IgD-negative memory B cell (primary cell): Measurements from ENCODE around the gene NCOA3. TPM values are rescaled to one million over a fixed set of nuclear protein-coding genes. Genes with fewer than 3 reads are reported as not detected.

Experiments
- H3K27ac Mint-ChIP-seq, 3 donors: one replicate each; pipeline ENCODE4 v1.8.0; 2020 to 2022; ENCODE audit warnings: mild to moderate bottlenecking in 3 of 3, mixed read lengths in 3 of 3, moderate library complexity in 1 of 3
- H3K27me3 Mint-ChIP-seq: one replicate; pipeline ENCODE4 v1.8.0; 2021; ENCODE audit warnings: mixed read lengths
- H3K36me3 Mint-ChIP-seq: one replicate; pipeline ENCODE4 v1.8.0; 2020; ENCODE audit warnings: mild to moderate bottlenecking, mixed read lengths
- H3K4me1 Mint-ChIP-seq, 3 donors: one replicate each; pipeline ENCODE4 v1.8.0; 2020 to 2022; ENCODE audit warnings: mixed read lengths in 3 of 3, mild to moderate bottlenecking in 1 of 3
- H3K4me3 Mint-ChIP-seq, 4 donors: one replicate each; pipeline ENCODE4 v1.8.0; 2020 to 2022; ENCODE audit warnings: mild to moderate bottlenecking in 4 of 4, mixed read lengths in 4 of 4, moderate library complexity in 3 of 4
- H3K9me3 Mint-ChIP-seq, 3 donors: one replicate each; pipeline ENCODE4 v1.8.0; 2020 to 2021; ENCODE audit warnings: mixed read lengths in 3 of 3, mild to moderate bottlenecking in 1 of 3
- polyA plus RNA-seq: library from polyadenylated mRNA; unstranded; fragments of 300-500 nt; fragmentation: Illumina TruSeq; gene quantifications from one replicate; pipeline ENCODE4 v1.2.3, GENCODE V29; 2021

Gene NCOA3
- polyA plus RNA-seq, 1 donor from 2014 or later, result 64.7 TPM

DNA sequence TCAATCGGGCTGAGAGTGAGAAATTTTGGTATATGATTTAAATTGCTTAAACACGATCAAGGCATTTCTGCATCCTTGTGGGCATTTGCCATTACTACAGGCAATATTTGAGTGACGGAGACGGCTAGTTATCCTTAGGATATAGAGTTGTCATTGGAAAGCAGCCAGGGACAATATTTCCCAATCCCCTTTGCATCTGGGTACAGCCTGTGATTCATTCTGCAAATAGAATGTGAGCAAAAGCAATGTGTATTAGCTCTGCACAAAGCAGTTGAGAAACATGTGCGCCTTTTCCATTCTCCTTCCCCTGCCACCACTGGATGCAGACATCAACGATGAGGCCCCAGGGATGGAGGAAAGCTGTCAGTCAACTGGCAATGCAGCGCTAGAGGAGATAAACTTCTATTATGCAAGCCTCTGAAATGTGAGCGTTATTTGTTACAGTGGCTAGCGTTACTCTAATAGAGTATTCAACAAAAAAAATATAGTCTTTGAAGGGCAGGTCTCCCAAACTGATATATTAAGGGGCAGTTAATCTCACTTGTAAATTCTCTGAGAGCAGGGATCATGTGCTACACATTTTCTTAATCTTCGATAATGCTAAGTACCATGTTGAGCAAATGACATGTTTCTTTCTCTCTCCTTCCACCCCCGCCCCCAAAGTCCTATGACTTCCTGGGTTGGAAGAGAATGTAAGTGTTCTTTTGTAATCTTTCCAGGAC lies 37.1 kb upstream of the NCOA3 start:
- peak overlapping the region in 1 of 3 donors; percentile 34 for H3K27ac Mint-ChIP-seq
- no peaks in the 10 kb centered on the region for H3K36me3 Mint-ChIP-seq
- H3K9me3 Mint-ChIP-seq, result no peaks in the 10 kb centered on the region
- peaks cover 17 to 24% (median 22%) of the 10 kb centered on the region in 3 donors for H3K4me1 Mint-ChIP-seq
- no peaks in the 10 kb centered on the region for H3K27me3 Mint-ChIP-seq
- H3K4me3 Mint-ChIP-seq, result no peak overlapping the region

DNA sequence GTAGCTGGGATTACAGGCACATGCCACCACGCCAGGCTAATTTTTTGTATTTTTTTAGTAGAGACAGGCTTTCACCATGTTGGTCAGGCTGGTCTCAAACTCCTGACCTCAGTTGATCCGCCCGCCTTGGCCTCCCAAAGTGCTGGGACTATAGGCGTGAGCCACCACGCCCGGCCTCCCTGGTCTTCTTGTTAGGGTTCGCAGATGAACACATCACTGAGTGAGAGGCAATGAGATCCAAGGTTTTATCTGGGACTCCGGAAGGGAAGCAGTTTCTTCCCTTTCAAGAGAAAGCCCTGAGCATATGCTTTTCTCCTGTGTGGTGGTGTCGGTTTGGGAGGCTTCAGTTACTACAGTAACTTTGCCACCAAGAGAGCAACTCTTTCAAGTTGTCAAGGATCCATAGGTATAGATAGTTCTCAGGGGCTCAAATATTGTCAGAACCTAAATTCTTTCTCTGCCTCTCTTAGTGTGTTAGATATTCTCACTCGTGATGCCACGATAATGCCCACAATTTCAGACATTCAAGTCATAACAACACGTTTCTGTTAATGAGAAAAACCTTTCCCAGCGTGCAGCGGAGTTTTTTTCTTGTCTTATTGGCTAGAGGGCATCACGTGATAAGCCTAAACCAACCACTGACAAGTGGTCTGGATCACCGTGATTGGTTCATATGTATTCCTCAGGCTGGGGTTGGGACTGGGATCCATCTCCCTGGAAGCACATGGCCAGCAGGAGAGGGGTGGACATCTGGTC lies 36.2 kb upstream of the NCOA3 start:
- Mint-ChIP-seq H3K27ac (peak overlapping the region in 1 of 3 donors; percentile 66), H3K9me3 (no peaks in the 10 kb centered on the region), H3K36me3 (no peaks in the 10 kb centered on the region), H3K4me3 (no peak overlapping the region), H3K27me3 (no peaks in the 10 kb centered on the region), H3K4me1 (peaks cover 19 to 27% (median 25%) of the 10 kb centered on the region in 3 donors)

DNA sequence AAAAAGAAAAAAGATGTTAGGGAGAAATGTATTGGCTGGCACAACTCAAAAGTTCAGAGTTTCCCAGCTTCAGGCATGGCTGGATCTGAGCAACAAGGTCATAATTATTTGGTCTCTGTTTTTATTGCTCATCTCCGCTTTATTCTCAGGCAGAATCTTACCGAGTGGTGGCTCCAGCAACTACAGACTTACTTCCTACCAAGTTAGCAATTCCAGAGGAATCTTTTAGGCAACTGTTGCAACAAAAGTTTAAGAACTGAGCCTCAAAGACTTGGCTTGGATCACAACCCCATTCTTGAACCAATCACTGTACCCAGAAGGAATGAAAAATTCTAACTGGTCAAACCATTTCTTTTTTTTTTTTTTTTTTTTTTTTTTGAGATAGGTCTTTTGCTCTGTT lies 35.5 kb upstream of the NCOA3 start:
- Mint-ChIP-seq H3K27ac (peak overlapping the region; percentile 66 to 77 (median 74)), H3K4me1 (peaks cover 19 to 27% (median 27%) of the 10 kb centered on the region in 3 donors), H3K9me3 (no peaks in the 10 kb centered on the region), H3K36me3 (no peaks in the 10 kb centered on the region), H3K4me3 (no peak overlapping the region), H3K27me3 (no peaks in the 10 kb centered on the region)

DNA sequence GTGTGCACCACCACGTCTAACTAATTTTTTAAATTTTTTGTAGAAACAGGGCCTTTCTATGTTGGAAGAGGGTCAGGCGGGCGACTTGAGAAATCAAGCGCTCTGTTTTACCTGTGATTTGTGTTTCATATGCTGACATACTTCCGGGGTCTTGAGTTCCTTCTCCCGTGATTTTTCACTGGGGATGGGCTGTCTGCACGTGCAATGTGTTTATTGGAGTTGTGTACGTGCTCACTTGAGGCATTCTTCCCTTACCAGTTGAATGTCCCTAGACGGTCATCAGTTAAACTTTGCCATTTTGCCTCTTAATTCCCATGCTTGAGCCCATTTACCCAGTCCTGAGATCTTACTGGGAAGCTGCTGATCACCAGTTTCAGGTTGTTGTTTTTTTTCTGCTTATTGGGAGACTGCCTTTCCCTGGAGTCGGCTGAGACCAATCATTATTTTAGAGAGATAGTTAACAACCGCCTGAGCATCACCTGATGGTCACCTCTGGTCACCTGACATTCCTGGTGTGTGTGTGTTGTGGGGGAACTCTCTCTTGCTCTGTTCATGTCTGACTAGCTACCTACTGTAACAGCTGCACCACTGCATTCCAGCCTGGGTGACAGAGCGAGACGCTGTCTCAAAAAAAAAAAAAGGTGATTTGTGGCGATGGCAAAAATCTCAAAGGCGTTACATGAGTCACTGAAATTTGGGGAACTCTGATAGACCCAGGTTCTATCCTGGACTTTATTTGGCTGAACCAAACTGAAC lies 34.8 kb upstream of the NCOA3 start:
- H3K27me3 Mint-ChIP-seq, result no peaks in the 10 kb centered on the region
- peaks cover 19 to 28% (median 27%) of the 10 kb centered on the region in 3 donors for H3K4me1 Mint-ChIP-seq
- H3K36me3 Mint-ChIP-seq, result no peaks in the 10 kb centered on the region
- peak overlapping the region; percentile 74 to 85 (median 76) for H3K27ac Mint-ChIP-seq
- peak overlapping the region in 1 of 4 donors; percentile 36 for H3K4me3 Mint-ChIP-seq
- no peaks in the 10 kb centered on the region for H3K9me3 Mint-ChIP-seq

DNA sequence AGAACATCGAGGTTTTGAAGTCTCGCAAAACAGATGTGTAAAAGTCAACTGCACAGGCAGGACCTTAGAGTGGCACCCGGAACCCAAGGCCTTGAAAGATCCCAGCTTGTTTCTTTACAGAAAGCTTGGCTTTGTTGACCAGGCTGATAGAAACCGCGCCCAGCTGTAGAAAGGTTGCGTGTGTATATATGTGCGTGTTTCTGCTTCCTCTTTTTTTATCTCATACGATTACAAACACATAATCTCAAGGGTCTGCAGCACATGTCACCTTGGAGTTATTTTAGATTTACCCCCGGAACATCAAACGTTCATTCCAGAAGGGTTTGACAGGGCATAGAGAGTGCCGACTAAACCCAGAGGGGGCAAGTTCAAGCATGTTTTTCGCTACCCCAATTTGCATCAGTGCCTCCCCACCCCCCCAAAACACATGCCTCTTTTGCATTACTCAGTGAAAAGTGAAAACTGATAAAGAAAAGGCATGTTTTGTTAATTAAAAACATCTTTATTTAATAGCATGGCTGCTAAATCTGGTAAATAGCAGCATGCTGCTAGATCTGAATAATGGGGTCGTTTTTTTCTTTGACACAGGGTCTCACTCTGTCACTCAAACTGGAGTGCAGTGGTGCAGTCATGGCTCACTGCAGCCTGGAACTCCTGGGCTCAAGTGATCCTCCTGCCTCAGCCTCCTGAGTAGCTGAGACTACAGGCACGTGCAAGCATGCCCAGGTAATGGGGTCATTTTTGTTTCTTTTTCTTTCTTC lies 33.2 kb upstream of the NCOA3 start:
- H3K27ac Mint-ChIP-seq, result peak overlapping the region; percentile 85 to 96 (median 96)
- H3K27me3 Mint-ChIP-seq, result no peaks in the 10 kb centered on the region
- peaks cover 28 to 39% (median 37%) of the 10 kb centered on the region in 3 donors for H3K4me1 Mint-ChIP-seq
- H3K36me3 Mint-ChIP-seq, result no peaks in the 10 kb centered on the region
- H3K4me3 Mint-ChIP-seq, result peak overlapping the region; percentile 13 to 87 (median 61)
- no peaks in the 10 kb centered on the region for H3K9me3 Mint-ChIP-seq

DNA sequence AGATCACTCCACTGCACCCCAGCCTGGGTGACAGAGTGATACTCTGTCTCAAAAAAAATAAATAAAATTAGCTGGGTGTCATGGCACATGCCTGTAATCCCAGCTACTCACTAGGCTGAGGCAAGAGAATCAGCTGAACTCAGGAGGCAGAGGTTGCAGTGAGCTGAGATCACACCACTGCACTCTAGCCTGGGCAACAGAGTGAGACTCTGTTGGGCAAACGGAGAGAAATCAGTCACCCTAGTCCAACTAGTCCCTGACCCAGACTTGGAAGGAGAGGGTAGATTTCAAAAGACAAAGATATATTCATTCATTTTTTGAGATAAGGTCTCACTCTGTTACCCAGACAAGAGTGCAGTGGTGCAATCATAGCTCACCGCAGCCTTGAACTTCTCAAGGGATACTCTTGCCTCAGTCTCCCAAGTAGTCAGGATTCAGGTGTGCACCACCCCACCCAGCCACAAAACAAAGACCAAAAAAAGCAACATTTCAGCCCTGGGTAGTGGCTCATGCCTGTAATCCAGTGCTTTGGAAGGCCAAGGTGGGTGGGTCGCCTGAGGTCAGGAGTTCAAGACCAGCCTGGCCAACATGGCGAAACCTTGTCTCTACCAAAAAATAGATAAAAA lies 26.2 kb upstream of the NCOA3 start:
- H3K36me3 Mint-ChIP-seq, result no peaks in the 10 kb centered on the region
- H3K9me3 Mint-ChIP-seq, result no peaks in the 10 kb centered on the region
- no peak overlapping the region for H3K4me3 Mint-ChIP-seq
- no peaks in the 10 kb centered on the region for H3K27me3 Mint-ChIP-seq
- H3K4me1 Mint-ChIP-seq, result peaks cover 22 to 30% (median 25%) of the 10 kb centered on the region in 3 donors
- no peak overlapping the region for H3K27ac Mint-ChIP-seq

DNA sequence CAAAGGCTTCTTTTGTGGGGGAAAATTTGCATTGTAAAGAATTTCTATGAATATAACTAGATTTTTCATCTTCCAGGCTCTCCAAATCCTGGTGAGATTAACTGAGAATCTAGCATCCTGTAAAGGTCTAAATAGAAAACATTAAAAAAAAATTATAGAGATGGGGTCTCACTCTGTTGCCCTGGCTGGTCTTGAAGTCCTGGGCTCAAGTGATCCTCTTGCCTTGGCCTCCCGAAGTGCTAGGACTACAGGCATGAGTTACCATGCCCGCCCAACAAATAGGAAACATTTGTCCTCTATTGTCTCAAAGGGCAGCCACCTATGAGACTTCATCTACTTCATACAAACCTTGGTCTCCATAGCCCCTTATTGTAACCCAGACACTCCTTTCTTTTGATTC lies 25.2 kb upstream of the NCOA3 start:
- Mint-ChIP-seq H3K27me3 (no peaks in the 10 kb centered on the region), H3K9me3 (no peaks in the 10 kb centered on the region), H3K36me3 (no peaks in the 10 kb centered on the region), H3K4me1 (peaks cover 22 to 31% (median 22%) of the 10 kb centered on the region in 3 donors), H3K27ac (peak overlapping the region in 1 of 3 donors; percentile 73), H3K4me3 (no peak overlapping the region)

DNA sequence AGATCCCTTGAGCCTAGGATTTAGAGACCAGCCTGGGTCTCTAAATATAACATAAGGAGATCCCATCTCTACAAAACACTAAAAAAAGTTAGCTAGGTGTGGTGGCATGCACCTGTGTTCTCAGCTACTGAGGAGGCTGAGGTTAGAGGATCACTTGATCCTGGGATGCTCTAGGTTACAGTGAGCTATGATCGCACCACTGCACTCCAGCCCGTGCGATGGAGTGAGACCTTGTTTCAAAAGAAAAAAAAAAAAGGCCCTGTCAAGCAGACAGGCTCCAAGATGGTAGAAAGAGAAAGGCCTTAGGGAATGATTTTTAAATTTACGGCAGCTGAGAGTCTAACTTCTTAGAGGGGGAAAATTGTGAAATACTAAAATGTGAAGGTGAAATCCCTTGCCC lies 22.6 kb upstream of the NCOA3 start:
- Mint-ChIP-seq H3K36me3 (no peaks in the 10 kb centered on the region), H3K9me3 (no peaks in the 10 kb centered on the region), H3K4me1 (peaks cover 15 to 32% (median 19%) of the 10 kb centered on the region in 3 donors), H3K4me3 (peak overlapping the region in 2 of 4 donors; percentile 25 to 67), H3K27ac (peak overlapping the region; percentile 49 to 96 (median 74)), H3K27me3 (no peaks in the 10 kb centered on the region)

DNA sequence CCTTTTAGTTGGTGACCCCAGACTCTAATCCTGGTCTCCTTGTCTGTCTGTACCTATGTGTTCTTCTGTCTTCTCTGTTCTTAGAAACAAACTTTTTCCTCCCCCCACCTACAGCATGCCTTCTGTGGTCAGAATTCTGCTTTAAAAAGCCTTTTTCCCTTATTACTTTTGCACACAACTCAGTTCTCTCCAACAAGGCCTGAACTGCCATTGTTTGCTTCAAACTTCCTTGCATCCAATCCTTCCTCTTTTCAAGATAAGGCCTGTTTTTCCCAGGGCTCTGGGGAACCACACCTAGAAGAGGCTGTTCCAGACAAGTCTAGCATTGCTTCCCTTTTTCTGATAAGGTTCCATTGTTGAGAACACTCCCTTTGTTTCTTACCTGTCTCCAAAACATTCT lies 22.2 kb upstream of the NCOA3 start:
- Mint-ChIP-seq H3K27me3 (no peaks in the 10 kb centered on the region), H3K36me3 (no peaks in the 10 kb centered on the region), H3K27ac (peak overlapping the region; percentile 49 to 96 (median 74)), H3K9me3 (no peaks in the 10 kb centered on the region), H3K4me3 (peak overlapping the region in 1 of 4 donors; percentile 67), H3K4me1 (peaks cover 15 to 35% (median 23%) of the 10 kb centered on the region in 3 donors)

DNA sequence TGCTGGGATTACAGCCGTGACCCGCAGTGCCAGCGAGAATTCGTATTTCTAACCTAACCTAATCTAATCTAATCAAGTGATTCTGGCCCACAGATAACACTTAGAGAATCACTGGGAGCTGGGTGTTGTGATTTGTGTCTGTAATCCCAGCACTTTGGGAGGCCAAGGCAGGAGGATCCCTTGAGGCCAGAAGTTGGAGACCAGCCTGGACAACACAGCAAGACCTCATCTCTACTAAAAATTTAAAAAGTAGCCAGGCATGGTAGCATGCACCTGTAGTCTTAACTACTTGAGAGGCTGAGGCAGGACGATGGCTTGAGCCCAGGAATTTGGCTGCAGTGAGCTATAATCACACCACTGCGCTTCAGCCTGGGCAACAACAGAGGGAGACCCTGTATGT lies 21.4 kb upstream of the NCOA3 start:
- H3K9me3 Mint-ChIP-seq, result no peaks in the 10 kb centered on the region
- H3K4me3 Mint-ChIP-seq, result no peak overlapping the region
- peak overlapping the region in 2 of 3 donors; percentile 21 to 96 for H3K27ac Mint-ChIP-seq
- no peaks in the 10 kb centered on the region for H3K27me3 Mint-ChIP-seq
- H3K36me3 Mint-ChIP-seq, result no peaks in the 10 kb centered on the region
- peaks cover 15 to 40% (median 25%) of the 10 kb centered on the region in 3 donors for H3K4me1 Mint-ChIP-seq

DNA sequence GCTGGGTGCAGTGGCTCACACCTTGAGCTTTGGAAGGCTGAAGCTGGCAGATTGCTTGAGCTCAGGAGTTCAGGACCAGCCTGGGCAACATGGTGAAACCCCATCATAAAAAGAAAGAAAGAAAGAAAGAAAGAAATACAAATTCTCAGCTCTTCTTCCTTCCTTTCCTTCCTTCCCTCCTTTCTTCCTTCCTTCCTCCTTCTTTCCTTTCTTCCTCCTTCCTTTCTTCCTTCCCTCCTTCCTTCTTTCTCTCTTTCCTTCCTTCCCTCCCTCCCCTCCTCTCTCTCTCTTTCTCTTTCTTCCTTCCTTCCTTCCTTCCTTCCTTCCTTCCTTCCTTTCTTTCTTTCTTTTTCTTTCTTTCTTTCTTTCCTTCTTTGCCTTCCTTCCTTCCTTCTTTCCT lies 21.0 kb upstream of the NCOA3 start:
- H3K27ac Mint-ChIP-seq, result peak overlapping the region in 1 of 3 donors; percentile 96
- peaks cover 15 to 44% (median 28%) of the 10 kb centered on the region in 3 donors for H3K4me1 Mint-ChIP-seq
- H3K27me3 Mint-ChIP-seq, result no peaks in the 10 kb centered on the region
- no peak overlapping the region for H3K4me3 Mint-ChIP-seq
- no peaks in the 10 kb centered on the region for H3K9me3 Mint-ChIP-seq
- no peaks in the 10 kb centered on the region for H3K36me3 Mint-ChIP-seq

DNA sequence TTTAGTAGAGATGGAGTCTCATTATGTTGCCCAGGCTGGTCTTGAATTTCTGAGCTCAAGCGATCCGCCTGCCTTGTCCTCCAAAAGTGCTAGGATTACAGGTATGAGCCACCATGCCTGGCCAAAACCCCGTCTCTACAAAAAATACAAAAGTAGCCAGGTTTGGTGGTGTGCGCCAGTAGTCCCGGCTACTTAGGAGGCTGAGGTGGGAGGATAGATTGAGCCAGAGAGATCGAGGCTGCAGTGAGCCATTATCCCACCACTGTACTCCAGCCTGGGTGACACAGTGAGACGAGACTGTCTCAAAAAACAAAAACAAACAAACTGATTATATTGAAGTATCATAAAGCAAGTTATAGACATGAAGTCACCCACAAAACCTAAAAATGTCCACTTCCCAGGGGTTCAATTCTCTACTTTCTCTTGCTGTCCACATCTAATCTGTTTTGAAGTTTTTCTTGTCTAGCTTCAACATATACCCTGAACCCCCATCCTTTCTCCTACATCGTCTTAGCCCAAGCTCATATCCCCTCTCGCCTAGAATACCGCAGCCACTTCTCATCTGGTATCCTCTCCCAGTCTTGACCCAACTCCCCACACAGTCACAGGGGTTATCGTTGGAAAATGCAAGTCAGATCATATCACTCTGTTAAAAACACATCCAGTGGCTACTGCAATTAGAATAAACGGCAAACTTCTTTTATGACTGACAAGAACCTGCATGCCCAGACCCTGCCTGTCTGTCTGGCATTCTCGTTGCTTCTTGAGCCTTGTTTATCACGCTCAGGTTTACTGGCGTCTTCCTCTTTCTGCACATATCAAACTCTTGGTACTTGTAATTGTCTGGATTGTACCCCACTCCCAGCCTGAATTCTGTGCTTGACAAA lies 20.1 kb upstream of the NCOA3 start:
- Mint-ChIP-seq H3K4me1 (peaks cover 19 to 46% (median 30%) of the 10 kb centered on the region in 3 donors), H3K4me3 (peak overlapping the region in 1 of 4 donors; percentile 5), H3K9me3 (no peaks in the 10 kb centered on the region), H3K27ac (peak overlapping the region in 1 of 3 donors; percentile 1), H3K36me3 (no peaks in the 10 kb centered on the region), H3K27me3 (no peaks in the 10 kb centered on the region)

DNA sequence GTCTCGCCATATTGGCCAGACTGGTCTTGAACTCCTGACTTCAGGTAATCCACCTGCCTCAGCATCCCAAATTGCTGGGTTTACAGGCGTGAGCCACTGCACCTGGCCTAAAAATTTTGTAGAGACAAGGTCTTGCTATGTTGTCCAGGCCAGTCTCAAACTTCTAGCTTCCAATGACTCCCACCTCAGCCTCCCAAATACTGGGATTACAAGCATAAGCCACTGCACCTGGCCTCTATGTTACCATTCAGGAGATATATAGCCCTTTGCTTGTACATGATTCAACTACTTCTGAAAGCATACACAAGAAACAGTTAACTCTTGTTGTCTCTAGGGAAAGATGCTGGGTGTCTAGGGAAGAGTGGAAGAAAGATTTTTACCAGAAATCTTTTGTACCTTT lies 19.0 kb upstream of the NCOA3 start:
- H3K36me3 Mint-ChIP-seq, result no peaks in the 10 kb centered on the region
- H3K27me3 Mint-ChIP-seq, result no peaks in the 10 kb centered on the region
- H3K4me3 Mint-ChIP-seq, result no peak overlapping the region
- H3K4me1 Mint-ChIP-seq, result peaks cover 28 to 56% (median 40%) of the 10 kb centered on the region in 3 donors
- no peaks in the 10 kb centered on the region for H3K9me3 Mint-ChIP-seq
- peak overlapping the region in 1 of 3 donors; percentile 22 for H3K27ac Mint-ChIP-seq
